ENCODE measurements around the gene SIGLEC5.
A peak's percentile ranks its signal among the peaks of the same experiment; 100 is the strongest.

Gene SIGLEC5

DNA sequence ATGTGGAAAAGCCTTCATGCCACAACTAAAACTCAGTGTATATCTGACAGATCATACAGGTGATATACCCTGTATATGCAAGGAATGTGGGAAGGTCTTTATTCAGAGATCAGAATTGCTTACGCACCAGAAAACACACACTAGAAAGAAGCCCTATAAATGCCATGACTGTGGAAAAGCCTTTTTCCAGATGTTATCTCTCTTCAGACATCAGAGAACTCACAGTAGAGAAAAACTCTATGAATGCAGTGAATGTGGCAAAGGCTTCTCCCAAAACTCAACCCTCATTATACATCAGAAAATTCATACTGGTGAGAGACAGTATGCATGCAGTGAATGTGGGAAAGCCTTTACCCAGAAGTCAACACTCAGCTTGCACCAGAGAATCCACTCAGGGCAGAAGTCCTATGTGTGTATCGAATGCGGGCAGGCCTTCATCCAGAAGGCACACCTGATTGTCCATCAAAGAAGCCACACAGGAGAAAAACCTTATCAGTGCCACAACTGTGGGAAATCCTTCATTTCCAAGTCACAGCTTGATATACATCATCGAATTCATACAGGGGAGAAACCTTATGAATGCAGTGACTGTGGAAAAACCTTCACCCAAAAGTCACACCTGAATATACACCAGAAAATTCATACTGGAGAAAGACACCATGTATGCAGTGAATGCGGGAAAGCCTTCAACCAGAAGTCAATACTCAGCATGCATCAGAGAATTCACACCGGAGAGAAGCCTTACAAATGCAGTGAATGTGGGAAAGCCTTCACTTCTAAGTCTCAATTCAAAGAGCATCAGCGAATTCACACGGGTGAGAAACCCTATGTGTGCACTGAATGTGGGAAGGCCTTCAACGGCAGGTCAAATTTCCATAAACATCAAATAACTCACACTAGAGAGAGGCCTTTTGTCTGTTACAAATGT is 42.7 kb downstream of the SIGLEC5 start:
- H3K9me3 Mint-ChIP-seq: peaks cover 67% of the 10 kb centered on the region

DNA sequence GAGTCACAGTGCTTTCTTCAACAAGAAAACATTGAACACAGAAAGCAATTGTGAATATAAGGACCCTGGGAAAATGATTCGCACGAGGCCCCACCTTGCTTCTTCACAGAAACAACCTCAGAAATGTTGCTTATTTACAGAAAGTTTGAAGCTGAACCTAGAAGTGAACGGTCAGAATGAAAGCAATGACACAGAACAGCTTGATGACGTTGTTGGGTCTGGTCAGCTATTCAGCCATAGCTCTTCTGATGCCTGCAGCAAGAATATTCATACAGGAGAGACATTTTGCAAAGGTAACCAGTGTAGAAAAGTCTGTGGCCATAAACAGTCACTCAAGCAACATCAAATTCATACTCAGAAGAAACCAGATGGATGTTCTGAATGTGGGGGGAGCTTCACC is 43.4 kb downstream of the SIGLEC5 start:
- Mint-ChIP-seq H3K9me3 (peaks cover 73% of the 10 kb centered on the region), H3K4me3 (no peak overlapping the region), H3K4me1 (ENCODE audit: low read depth) (no peaks in the 10 kb centered on the region), H3K27me3 (ENCODE audit: low read depth) (no peaks in the 10 kb centered on the region), H3K27ac (no peak overlapping the region), H3K36me3 (ENCODE audit: low read depth) (peaks cover 68% of the 10 kb centered on the region)

More for the DNA sequence above, 42.7 kb downstream of the SIGLEC5 start:
- Mint-ChIP-seq H3K36me3 (ENCODE audit: low read depth) (peaks cover 63% of the 10 kb centered on the region), H3K4me3 (no peak overlapping the region), H3K4me1 (ENCODE audit: low read depth) (peaks cover 1% of the 10 kb centered on the region), H3K27me3 (ENCODE audit: low read depth) (no peaks in the 10 kb centered on the region), H3K27ac (no peak overlapping the region)

DNA sequence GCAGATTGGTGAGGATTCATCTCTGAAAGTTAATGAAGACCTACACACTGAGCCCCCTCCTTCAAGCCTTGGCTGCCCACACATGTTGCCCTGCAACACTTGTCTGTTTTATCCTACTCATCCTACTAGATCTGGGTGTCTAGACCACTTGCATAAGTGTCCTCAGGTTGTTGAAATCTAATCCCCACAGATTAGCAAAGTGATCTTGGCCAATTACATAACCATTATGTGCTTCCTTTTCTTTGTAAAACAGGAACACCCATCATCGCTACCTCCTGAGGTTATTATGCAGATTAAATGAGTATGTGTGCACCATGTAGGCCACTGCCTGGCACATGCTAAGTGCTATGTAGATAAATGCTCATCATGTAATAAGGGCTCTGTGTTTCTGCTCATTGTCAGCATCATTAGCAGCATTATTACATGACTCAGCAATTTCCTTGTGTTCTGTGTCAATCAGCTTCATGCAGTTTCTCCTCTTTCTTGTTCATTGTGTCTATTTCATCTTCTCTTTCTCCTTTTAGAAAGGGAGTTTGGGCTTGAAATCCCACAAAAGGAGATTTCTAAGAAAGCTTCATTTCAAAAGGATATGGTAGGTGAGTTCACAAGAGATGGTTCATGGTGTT is 44.0 kb downstream of the SIGLEC5 start:
- Mint-ChIP-seq H3K9me3 (peaks cover 78% of the 10 kb centered on the region), H3K4me3 (no peak overlapping the region), H3K27ac (no peak overlapping the region), H3K36me3 (ENCODE audit: low read depth) (peaks cover 74% of the 10 kb centered on the region), H3K27me3 (ENCODE audit: low read depth) (no peaks in the 10 kb centered on the region), H3K4me1 (ENCODE audit: low read depth) (no peaks in the 10 kb centered on the region)

DNA sequence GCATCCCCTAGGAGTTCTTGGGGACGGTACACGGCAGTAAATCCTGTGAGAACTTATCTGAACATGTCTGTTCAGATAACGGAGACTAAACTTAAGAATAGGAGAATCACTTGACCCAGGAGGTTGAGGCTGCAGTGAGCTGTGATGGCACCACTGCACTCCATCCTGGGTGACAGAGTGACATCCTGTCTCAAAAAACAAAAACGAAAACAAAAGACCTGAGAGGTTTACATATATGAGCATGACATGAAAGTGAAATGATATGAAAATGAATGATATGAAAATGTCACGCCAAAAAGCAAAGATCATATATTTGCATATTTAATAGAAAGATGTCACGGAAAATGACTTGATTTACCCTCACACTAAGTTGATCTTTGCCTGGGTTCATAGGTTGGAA is 53.4 kb downstream of the SIGLEC5 start:
- Mint-ChIP-seq H3K27ac (no peak overlapping the region), H3K9me3 (peaks cover 6% of the 10 kb centered on the region), H3K27me3 (ENCODE audit: low read depth) (no peaks in the 10 kb centered on the region), H3K4me1 (ENCODE audit: low read depth) (peaks cover 8% of the 10 kb centered on the region), H3K4me3 (no peak overlapping the region), H3K36me3 (ENCODE audit: low read depth) (peaks cover 39% of the 10 kb centered on the region)

DNA sequence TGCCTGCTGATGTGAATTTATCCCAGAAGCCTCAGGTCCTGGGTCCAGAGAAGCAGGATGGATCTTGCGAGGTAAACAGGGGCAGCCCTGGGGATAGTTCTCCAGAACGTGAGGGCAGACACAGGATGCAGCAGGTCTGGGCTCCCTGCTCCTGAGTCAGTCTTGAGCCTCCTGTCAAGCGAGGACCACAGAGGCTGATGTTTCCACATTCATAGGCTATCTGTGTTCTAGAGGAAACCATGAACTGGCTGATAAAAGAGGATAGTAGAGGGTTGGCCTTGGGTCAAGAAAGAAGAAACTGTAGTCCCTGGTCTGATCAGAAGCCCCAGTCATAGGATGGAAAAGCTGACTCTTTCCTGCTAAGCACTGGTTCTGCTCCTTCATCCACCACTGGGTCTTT is 56.9 kb downstream of the SIGLEC5 start:
- peaks cover 22% of the 10 kb centered on the region for H3K4me1 Mint-ChIP-seq (ENCODE audit: low read depth)
- no peak overlapping the region for H3K27ac Mint-ChIP-seq
- H3K36me3 Mint-ChIP-seq (ENCODE audit: low read depth): peaks cover 27% of the 10 kb centered on the region
- H3K4me3 Mint-ChIP-seq: no peak overlapping the region
- H3K9me3 Mint-ChIP-seq: peaks cover 9% of the 10 kb centered on the region
- H3K27me3 Mint-ChIP-seq (ENCODE audit: low read depth): peaks cover 10% of the 10 kb centered on the region

DNA sequence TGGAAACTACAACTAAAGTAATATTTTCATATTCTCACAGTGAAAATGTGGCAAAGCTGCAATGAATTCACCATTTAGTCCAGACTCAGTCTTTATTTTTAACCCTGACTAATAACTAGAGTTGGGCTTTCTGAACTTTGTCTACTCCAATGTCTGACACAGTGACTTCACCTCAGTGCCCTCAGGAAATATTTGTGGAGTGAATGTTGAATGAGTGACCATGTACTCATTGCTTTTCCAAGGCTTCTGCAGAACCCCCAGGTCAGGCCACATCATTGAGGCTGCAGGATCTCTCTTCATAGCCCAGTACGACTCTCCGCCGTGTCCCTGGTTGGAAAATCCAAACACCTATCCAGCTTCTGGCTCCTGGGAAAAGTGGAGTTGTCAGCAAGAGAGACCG is 57.3 kb downstream of the SIGLEC5 start:
- Mint-ChIP-seq H3K4me1 (ENCODE audit: low read depth) (peaks cover 22% of the 10 kb centered on the region), H3K27me3 (ENCODE audit: low read depth) (peaks cover 15% of the 10 kb centered on the region), H3K27ac (no peak overlapping the region), H3K36me3 (ENCODE audit: low read depth) (peaks cover 27% of the 10 kb centered on the region), H3K4me3 (no peak overlapping the region), H3K9me3 (peaks cover 9% of the 10 kb centered on the region)

DNA sequence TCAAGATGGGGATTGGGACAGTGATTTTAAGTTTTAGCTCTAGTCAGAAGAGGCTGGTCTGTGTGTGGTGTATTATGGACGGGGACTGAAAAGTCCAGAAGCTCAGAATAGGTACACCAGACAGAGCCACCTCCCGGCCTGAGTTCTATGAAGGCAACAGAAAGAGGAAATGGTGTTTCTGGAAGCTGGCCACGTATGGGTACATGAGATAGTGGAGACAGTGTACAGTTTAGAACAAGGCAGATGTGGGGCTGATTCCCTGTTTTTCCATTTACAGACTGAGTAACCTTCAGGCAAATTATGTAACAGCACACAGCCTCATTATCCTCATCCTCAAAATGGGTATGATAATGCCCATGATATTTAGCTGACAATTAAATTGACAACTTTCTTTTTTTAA is 57.8 kb downstream of the SIGLEC5 start:
- Mint-ChIP-seq H3K27ac (no peak overlapping the region), H3K27me3 (ENCODE audit: low read depth) (peaks cover 18% of the 10 kb centered on the region), H3K4me1 (ENCODE audit: low read depth) (peaks cover 22% of the 10 kb centered on the region), H3K4me3 (peak overlapping the region; percentile 97), H3K36me3 (ENCODE audit: low read depth) (peaks cover 25% of the 10 kb centered on the region), H3K9me3 (peaks cover 9% of the 10 kb centered on the region)

DNA sequence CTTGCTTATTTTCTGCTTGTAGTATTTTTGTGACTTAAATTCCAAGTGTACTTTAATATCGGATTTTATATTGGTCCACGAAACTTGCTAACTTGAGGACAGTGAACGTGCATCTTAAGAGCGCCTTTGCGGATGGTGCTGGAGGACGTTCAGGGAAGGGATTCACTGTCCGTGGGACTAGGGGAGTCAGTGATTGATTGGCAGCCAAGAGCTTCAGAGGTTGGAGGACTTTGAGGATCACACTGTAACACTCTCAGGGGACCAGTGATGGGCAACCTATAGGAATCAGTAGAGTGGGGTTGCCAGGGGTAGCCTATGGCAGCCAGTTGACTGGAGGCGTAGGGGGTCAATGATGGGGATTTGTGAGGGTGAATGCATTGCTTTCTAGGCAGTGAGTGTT is 58.6 kb downstream of the SIGLEC5 start:
- Mint-ChIP-seq H3K4me3 (peak overlapping the region; percentile 97), H3K9me3 (peaks cover 9% of the 10 kb centered on the region), H3K27ac (peak overlapping the region; percentile 42), H3K36me3 (ENCODE audit: low read depth) (peaks cover 18% of the 10 kb centered on the region), H3K4me1 (ENCODE audit: low read depth) (peaks cover 21% of the 10 kb centered on the region), H3K27me3 (ENCODE audit: low read depth) (peaks cover 19% of the 10 kb centered on the region)

DNA sequence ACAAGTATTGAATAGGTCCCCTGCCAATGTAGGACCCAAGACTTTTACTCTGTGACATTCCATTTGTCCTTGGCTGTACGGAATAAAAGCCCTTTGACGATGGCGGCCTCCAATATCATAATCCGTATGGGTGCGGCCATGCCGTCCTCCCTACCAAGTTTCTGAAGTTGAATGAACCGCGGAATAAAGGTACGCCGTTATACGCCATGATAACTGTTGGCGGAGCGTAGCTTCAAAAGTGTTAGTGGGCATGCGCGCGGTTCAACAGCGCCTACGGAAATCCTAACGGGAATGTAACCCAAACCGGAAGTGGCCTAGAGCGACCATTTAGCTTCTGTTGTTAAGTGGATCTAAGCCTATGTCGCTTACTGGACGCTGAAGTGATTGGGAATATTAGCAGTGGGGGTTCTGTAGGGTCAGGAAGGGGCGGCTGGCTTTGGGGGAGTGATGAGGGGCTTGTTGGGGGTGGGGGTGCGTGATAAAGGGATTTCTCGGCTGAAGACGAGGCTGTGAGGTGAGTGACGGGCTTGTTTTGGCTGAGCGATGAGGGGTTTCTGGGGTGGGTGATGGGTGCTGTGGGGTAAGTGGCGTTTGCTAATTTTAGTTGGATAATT is 59.1 kb downstream of the SIGLEC5 start, which contains the start of gene ZNF175:
Gene ZNF175 (plus strand): TSS at position 322 of the 614 bp plus-strand sequence. CDS start 2,047 bp downstream, outside the sequence.
- peaks cover 17% of the 10 kb centered on the region for H3K36me3 Mint-ChIP-seq (ENCODE audit: low read depth)
- peaks cover 20% of the 10 kb centered on the region for H3K4me1 Mint-ChIP-seq (ENCODE audit: low read depth)
- peaks cover 9% of the 10 kb centered on the region for H3K9me3 Mint-ChIP-seq
- H3K27ac Mint-ChIP-seq: peak within 1 kb of the TSS; percentile 83
- peaks cover 22% of the 10 kb centered on the region for H3K27me3 Mint-ChIP-seq (ENCODE audit: low read depth)
- H3K4me3 Mint-ChIP-seq: peak within 1 kb of the TSS; percentile 97

DNA sequence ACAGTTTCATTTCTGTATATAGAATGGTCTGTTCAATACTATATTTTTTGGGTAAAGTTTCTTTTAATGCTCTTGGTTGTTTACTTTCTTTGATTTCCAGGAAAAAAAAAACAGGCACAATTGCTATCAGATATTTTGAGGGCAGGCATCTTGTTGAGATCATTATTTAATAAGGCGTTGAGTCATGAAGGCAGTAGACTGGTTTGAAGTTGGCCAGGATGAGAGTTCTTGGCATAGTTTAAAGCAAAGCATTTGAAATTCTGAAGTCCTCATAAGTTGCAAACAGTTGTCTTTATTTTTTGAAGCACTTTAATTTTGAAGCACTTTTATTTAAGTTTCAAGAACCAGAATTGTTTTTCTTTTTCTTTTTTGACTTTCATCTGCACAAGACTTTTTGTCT is 61.7 kb downstream of the SIGLEC5 start:
- peaks cover 20% of the 10 kb centered on the region for H3K4me1 Mint-ChIP-seq (ENCODE audit: low read depth)
- H3K36me3 Mint-ChIP-seq (ENCODE audit: low read depth): peaks cover 11% of the 10 kb centered on the region
- H3K9me3 Mint-ChIP-seq: peaks cover 9% of the 10 kb centered on the region
- peaks cover 30% of the 10 kb centered on the region for H3K27me3 Mint-ChIP-seq (ENCODE audit: low read depth)
- no peak overlapping the region for H3K4me3 Mint-ChIP-seq
- no peak overlapping the region for H3K27ac Mint-ChIP-seq

DNA sequence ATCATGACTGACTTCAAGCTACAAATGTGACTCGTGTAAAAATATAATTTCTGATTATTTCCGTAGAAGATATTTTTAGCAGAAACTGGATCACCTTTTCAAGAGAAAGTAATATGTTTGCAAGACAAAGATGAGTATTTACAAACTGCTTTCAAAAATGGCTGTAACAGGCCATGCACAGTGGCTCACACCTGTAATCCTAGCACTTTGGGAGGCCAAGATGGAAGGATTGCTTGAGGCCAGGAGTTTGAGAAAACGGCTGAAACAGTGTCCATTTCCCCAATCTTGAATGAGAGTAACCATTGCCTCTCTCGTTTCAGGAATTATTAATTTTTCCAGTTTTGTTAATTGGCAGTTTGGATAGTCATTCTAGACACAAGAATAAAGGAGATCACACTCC is 62.6 kb downstream of the SIGLEC5 start:
- Mint-ChIP-seq H3K9me3 (peaks cover 9% of the 10 kb centered on the region), H3K4me1 (ENCODE audit: low read depth) (peaks cover 20% of the 10 kb centered on the region), H3K4me3 (no peak overlapping the region), H3K36me3 (ENCODE audit: low read depth) (peaks cover 8% of the 10 kb centered on the region), H3K27ac (no peak overlapping the region), H3K27me3 (ENCODE audit: low read depth) (peaks cover 30% of the 10 kb centered on the region)

DNA sequence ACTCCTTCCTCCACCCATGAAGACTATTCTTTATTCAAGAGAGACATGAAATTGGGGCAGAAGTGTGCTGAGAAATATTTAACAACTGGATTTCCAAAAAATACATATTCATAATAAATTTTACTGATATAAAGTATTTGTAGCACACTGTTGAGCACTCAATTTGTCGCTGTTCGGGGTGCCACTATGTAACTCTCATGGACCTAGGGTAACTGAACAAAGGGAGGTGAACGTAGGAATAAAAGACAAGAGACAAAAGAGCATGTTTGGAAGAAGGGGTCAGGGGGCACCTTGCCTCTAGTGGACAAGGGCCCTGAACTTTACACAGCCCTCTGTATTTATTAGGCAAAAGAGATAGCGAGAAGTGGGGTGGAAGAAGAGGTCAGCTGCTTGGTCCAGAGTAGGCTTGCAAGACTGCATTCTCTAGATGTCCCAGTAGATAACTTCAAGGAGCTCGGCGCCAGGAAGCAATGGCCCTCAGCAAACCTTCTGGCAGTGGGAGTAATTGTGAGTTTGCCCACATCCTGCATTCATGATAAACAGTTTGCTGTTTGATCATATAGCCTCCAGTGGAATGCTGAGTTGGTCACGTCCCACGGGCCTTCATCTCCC is 63.6 kb downstream of the SIGLEC5 start:
- Mint-ChIP-seq H3K4me3 (no peak overlapping the region), H3K36me3 (ENCODE audit: low read depth) (peaks cover 4% of the 10 kb centered on the region), H3K27me3 (ENCODE audit: low read depth) (peaks cover 30% of the 10 kb centered on the region), H3K9me3 (peaks cover 6% of the 10 kb centered on the region), H3K27ac (no peak overlapping the region), H3K4me1 (ENCODE audit: low read depth) (peaks cover 12% of the 10 kb centered on the region)

DNA sequence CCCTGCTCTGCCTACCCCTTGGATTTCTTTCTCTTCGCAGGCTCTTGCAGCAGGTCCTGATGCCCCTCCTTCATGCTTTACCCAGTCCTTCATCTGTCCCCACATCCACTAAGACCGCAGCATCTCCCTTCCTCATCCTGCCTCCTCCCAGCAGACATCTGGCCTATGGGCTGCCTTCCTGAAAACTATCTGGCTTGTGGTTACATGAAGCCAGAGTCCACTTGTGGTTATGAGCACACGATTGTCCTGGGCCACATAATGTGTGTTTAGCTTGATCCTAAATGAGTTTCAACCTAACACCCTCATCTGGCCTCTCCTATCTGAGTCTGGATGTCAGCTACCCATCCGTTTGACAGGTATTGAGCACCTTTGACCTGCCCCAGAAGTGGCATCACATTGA is 64.6 kb downstream of the SIGLEC5 start:
- no peaks in the 10 kb centered on the region for H3K36me3 Mint-ChIP-seq (ENCODE audit: low read depth)
- H3K4me3 Mint-ChIP-seq: no peak overlapping the region
- no peak overlapping the region for H3K27ac Mint-ChIP-seq
- peaks cover 4% of the 10 kb centered on the region for H3K4me1 Mint-ChIP-seq (ENCODE audit: low read depth)
- peaks cover 3% of the 10 kb centered on the region for H3K9me3 Mint-ChIP-seq
- H3K27me3 Mint-ChIP-seq (ENCODE audit: low read depth): peaks cover 32% of the 10 kb centered on the region

DNA sequence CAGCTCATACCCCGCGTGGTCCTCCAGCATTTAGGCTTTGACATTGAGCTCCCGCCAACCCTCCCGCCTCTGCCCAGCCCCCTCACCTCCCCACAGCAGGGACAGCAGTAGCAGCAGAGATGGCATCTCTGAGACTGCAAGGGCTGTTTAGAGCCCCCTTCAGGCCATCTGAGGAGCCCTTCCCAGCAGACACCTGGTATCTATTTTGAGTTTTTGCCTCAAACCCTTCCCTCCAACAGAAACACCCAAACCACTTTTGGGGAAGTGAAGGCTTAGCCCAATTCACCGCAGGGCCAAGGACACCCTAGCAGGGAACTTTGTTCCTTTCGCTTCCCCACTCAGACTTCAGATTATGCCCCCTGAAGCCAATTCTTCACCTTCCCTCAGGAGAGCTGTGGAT is 65.4 kb downstream of the SIGLEC5 start:
- H3K27me3 Mint-ChIP-seq (ENCODE audit: low read depth): peaks cover 30% of the 10 kb centered on the region

More for the DNA sequence above, 65.4 kb downstream of the SIGLEC5 start:
- Mint-ChIP-seq H3K9me3 (no peaks in the 10 kb centered on the region), H3K4me1 (ENCODE audit: low read depth) (peaks cover 1% of the 10 kb centered on the region), H3K27ac (no peak overlapping the region), H3K4me3 (no peak overlapping the region), H3K36me3 (ENCODE audit: low read depth) (no peaks in the 10 kb centered on the region)

Data from T-helper 1 cell treated with Interleukin-12 subunit alpha and Interleukin-12 subunit beta and Interleukin-4 antibody, amounts not matched to agents 30 μg/mL and 1 μg/mL, for 36 hours (primary cell).